GM15510 (cell line): ENCODE measurements around the gene H2BK1.

ENCODE experiments used
- POLR2A ChIP-seq: IDR thresholded peaks from 3 replicates; pipeline ENCODE4 v1.6.1; 2011; ENCODE audit warnings: borderline replicate concordance; ENCODE audit not compliant: insufficient read length; ENCODE audit errors: extremely low read depth

Gene H2BK1

GRCh38 chr7:151239837-151240459 is 29.7 kb upstream of the H2BK1 start:
- TF ChIP-seq POLR2A = no peak

- TF ChIP-seq POLR2A = no peak
Measured at GRCh38 chr7:151238924-151239836, 28.9 kb upstream of the H2BK1 start.

GRCh38 chr7:151238190-151238810 is 28.0 kb upstream of the H2BK1 start:
- no peak for TF ChIP-seq POLR2A

GRCh38 chr7:151237244-151238189 is 27.2 kb upstream of the H2BK1 start:
- TF ChIP-seq POLR2A = no peak

DNA sequence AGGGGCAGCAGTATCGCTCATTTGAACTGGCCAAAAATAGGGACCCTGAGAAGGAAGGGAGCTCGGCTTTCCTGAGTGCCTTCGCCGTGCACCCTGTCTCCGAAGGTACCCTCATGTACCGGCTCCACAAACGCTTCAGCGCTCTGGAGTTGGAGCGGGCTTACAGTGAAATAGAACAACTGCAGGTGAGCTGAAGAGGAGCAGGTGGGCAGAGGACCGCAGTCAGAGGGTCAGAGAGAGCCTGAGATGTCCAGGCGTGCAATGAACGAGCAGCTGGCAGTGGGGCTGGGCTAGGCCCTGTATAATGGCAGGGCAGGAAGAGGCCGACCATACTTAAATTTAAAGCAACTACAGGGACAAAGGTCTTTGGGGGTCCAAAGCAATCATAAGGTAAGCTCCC is 26.1 kb upstream of the H2BK1 start:
- no peak for TF ChIP-seq POLR2A

DNA sequence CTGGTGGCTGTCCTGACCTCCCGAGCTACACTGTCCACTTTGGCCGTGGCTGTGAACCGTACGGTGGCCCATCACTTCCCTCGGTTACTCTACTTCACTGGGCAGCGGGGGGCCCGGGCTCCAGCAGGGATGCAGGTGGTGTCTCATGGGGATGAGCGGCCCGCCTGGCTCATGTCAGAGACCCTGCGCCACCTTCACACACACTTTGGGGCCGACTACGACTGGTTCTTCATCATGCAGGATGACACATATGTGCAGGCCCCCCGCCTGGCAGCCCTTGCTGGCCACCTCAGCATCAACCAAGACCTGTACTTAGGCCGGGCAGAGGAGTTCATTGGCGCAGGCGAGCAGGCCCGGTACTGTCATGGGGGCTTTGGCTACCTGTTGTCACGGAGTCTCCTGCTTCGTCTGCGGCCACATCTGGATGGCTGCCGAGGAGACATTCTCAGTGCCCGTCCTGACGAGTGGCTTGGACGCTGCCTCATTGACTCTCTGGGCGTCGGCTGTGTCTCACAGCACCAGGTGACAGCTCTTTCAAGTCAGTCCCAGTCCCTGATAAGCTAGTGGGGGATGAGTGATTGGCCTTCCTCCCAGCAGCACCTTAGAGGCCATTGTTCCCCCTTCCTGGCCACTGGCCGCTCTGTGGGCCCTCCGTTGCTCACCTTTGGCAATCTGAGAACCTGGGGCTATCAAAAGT is 25.0 kb upstream of the H2BK1 start:
- TF ChIP-seq POLR2A = no peak

- no peak for TF ChIP-seq POLR2A
Measured at GRCh38 chr7:151233804-151234203, 23.5 kb upstream of the H2BK1 start.

GRCh38 chr7:151232917-151233701 is 22.8 kb upstream of the H2BK1 start:
- TF ChIP-seq POLR2A = peak; percentile 37

GRCh38 chr7:151232091-151232916 is 22.0 kb upstream of the H2BK1 start, which contains the start of gene CHPF2:
Gene CHPF2, plus strand, starts transcription at chr7:151232483. Its CDS starts 1,529 bp downstream, at chr7:151234012.
- peak; percentile 91 for TF ChIP-seq POLR2A

DNA sequence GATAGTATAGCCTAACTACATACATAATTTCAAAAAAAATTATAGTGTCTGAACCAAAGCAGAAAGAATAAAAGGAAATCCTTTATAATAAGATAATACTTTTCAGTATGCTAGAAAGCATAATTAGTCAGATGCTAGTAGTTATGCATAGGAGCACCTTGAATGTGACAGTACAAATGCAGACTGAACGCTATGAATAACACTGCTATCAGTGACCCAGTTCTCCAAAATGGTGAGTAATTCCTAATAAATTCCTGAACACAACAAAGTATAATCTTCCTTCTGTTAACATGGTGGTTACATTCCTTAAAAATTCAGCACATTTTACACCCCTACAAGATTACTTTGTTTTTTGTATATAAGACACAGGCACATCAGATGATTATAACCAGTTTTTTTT is 20.8 kb upstream of the H2BK1 start:
- no peak for TF ChIP-seq POLR2A

DNA sequence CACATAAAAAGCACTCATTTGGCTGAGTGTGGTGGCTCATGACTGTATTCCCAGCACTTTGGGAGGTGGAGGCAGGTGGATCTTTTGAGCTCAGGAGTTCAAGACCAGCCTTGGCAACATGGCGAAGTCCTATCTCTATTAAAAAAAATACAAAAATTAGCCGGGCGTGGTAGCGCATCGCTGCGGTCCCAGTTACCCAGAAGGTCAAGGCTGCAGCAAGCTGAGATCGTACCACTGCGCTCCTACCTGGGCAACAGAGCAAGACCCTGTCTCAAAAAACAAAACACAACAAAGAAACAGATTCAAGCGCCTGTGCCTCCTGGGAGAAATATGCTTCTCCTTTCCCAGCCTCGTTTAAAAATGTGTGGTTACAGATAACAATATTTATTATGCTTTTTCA is 19.0 kb upstream of the H2BK1 start:
- TF ChIP-seq POLR2A = no peak
